OCI-LY3 (cell line): ENCODE data around the gene MAP6.

Source experiments
- EZH2phosphoT487 ChIP-seq: fragments of 200-600 bp; shearing (Covaris generic); IDR thresholded peaks from 2 replicates; pipeline ENCODE4 v1.6.1; 2018; ENCODE audit warnings: antibody characterized with exemption, mixed run types, low read depth
- TF ChIP-seq, protein P1 (sequence below): fragments of 200-600, 300-600 bp; sonication (generic); IDR thresholded peaks from 2 replicates; pipeline ENCODE4 v1.5.1; 2014; ENCODE audit warnings: antibody characterized with exemption, low read length, low read depth

GRCh38 chr11:75595429-75595828 is 73.4 kb downstream of the MAP6 start:
- TF ChIP-seq, protein P1, sequence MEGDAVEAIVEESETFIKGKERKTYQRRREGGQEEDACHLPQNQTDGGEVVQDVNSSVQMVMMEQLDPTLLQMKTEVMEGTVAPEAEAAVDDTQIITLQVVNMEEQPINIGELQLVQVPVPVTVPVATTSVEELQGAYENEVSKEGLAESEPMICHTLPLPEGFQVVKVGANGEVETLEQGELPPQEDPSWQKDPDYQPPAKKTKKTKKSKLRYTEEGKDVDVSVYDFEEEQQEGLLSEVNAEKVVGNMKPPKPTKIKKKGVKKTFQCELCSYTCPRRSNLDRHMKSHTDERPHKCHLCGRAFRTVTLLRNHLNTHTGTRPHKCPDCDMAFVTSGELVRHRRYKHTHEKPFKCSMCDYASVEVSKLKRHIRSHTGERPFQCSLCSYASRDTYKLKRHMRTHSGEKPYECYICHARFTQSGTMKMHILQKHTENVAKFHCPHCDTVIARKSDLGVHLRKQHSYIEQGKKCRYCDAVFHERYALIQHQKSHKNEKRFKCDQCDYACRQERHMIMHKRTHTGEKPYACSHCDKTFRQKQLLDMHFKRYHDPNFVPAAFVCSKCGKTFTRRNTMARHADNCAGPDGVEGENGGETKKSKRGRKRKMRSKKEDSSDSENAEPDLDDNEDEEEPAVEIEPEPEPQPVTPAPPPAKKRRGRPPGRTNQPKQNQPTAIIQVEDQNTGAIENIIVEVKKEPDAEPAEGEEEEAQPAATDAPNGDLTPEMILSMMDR, result no peak
- no peak for TF ChIP-seq EZH2phosphoT487
